ENCODE data around the gene CNTNAP2.
"Not testable (repeated sequence)": the region's sequence is repeated elsewhere in the genome, so short reads cannot be mapped to it uniquely, and the experiment has no call there.

Gene CNTNAP2

GRCh38 chr7:148395352-148395811 is 2278.8 kb downstream of the CNTNAP2 start:
- DNase-seq: no peak

GRCh38 chr7:148395990-148396716 is 2279.6 kb downstream of the CNTNAP2 start:
- DNase-seq: no peak

GRCh38 chr7:148397056-148397455 is 2280.5 kb downstream of the CNTNAP2 start:
- no peak for DNase-seq

GRCh38 chr7:148397551-148397950 is 2280.9 kb downstream of the CNTNAP2 start:
- DNase-seq: no peak

GRCh38 chr7:148397985-148398384 is 2281.4 kb downstream of the CNTNAP2 start:
- DNase-seq: no peak

GRCh38 chr7:148398844-148399365 is 2282.3 kb downstream of the CNTNAP2 start:
- DNase-seq: no peak

- DNase-seq: no peak
These were observed 2283.5 kb downstream of the CNTNAP2 start for GRCh38 chr7:148400101-148400500.

GRCh38 chr7:148402159-148402558 is 2285.6 kb downstream of the CNTNAP2 start:
- no peak for DNase-seq

- no peak for DNase-seq
These were observed 2286.9 kb downstream of the CNTNAP2 start for GRCh38 chr7:148403466-148403993.

GRCh38 chr7:148408307-148408706 is 2291.7 kb downstream of the CNTNAP2 start:
- no peak for DNase-seq

GRCh38 chr7:148410905-148411304 is 2294.3 kb downstream of the CNTNAP2 start:
- DNase-seq: no peak

- DNase-seq: no peak
These were observed 2296.1 kb downstream of the CNTNAP2 start for GRCh38 chr7:148412691-148413090.

GRCh38 chr7:148419856-148420832 is 2303.5 kb downstream of the CNTNAP2 start:
- no peak for DNase-seq

GRCh38 chr7:148422030-148422429 is 2305.4 kb downstream of the CNTNAP2 start:
- DNase-seq: no peak

- not testable (repeated sequence) for DNase-seq
These were observed 2309.8 kb downstream of the CNTNAP2 start for GRCh38 chr7:148426393-148426792.

- DNase-seq: not testable (repeated sequence)
These were observed 2314.1 kb downstream of the CNTNAP2 start for GRCh38 chr7:148430690-148431089.

- no peak for DNase-seq
These were observed 2317.1 kb downstream of the CNTNAP2 start for GRCh38 chr7:148433521-148434180.

GRCh38 chr7:148434181-148434757 is 2317.7 kb downstream of the CNTNAP2 start:
- no peak for DNase-seq

GRCh38 chr7:148434887-148435286 is 2318.3 kb downstream of the CNTNAP2 start:
- DNase-seq: no peak

- DNase-seq: no peak
These were observed 2319.1 kb downstream of the CNTNAP2 start for GRCh38 chr7:148435715-148436114.

GRCh38 chr7:148436135-148436534 is 2319.5 kb downstream of the CNTNAP2 start:
- DNase-seq: no peak

- DNase-seq: no peak
These were observed 2320.0 kb downstream of the CNTNAP2 start for GRCh38 chr7:148436571-148436970.
